Subcutaneous abdominal adipose tissue (tissue), 5 donors: ENCODE measurements around the gene LPAR6.
"Not testable (repeated sequence)": the region's sequence is repeated elsewhere in the genome, so short reads cannot be mapped to it uniquely, and the experiment has no call there.

Experiments used
- H3K27ac ChIP-seq: one replicate; pipeline ENCODE4 v1.7.0; 2013; ENCODE audit warnings: low read depth, mild to moderate bottlenecking, inconsistent platforms, low read length, moderate library complexity
- H3K27me3 ChIP-seq, 5 donors: one replicate each; pipeline ENCODE4 v1.7.0; 2013; ENCODE audit warnings: low read length in 5 of 5, inconsistent platforms in 1 of 5; ENCODE audit not compliant: control insufficient read depth in 5 of 5, insufficient read depth in 4 of 5
- H3K36me3 ChIP-seq, 5 donors: one replicate each; pipeline ENCODE4 v1.7.0; 2013; ENCODE audit warnings: low read length in 5 of 5; ENCODE audit not compliant: control insufficient read depth in 5 of 5, insufficient read depth in 5 of 5
- H3K4me1 ChIP-seq, 5 donors: one replicate each; pipeline ENCODE4 v1.7.0; 2013; ENCODE audit warnings: low read length in 5 of 5, mild to moderate bottlenecking in 3 of 5, moderate library complexity in 1 of 5; ENCODE audit not compliant: control insufficient read depth in 5 of 5, insufficient read depth in 5 of 5
- H3K4me3 ChIP-seq, 5 donors: one replicate each; pipeline ENCODE4 v1.7.0; 2013; ENCODE audit warnings: low read length in 5 of 5, low read depth in 1 of 5
- H3K9ac ChIP-seq, 5 donors: one replicate each; pipeline ENCODE4 v1.7.0; 2013; ENCODE audit warnings: low read length in 5 of 5, mild to moderate bottlenecking in 4 of 5, moderate library complexity in 3 of 5
- H3K9me3 ChIP-seq, 5 donors: one replicate each; pipeline ENCODE4 v1.7.0; 2013; ENCODE audit warnings: low read length in 5 of 5; ENCODE audit not compliant: control insufficient read depth in 5 of 5
- donor health status: healthy.
- donor health status: healthy.
- donor health status: healthy.
- donor health status: healthy.
- donor health status: healthy.

Gene LPAR6

GRCh38 chr13:48422003-48422402, 9.1 kb upstream of the LPAR6 start:
- H3K27me3 ChIP-seq, H3K36me3 ChIP-seq, H3K9ac ChIP-seq, H3K9me3 ChIP-seq, H3K27ac ChIP-seq, H3K4me1 ChIP-seq, H3K4me3 ChIP-seq: not testable (repeated sequence)

- H3K36me3 ChIP-seq: peaks cover 0 to 3% (median 0%) of the 10 kb centered on the region in 5 donors
- no peak overlapping the region for H3K4me3 ChIP-seq
- no peaks in the 10 kb centered on the region for H3K27me3 ChIP-seq
- H3K9me3 ChIP-seq: no peaks in the 10 kb centered on the region
- H3K4me1 ChIP-seq: peaks cover 0 to 15% (median 5%) of the 10 kb centered on the region in 5 donors
- no peak overlapping the region for H3K9ac ChIP-seq
- no peak overlapping the region for H3K27ac ChIP-seq
Measured at GRCh38 chr13:48415516-48415915, 2.6 kb upstream of the LPAR6 start.

- Histone ChIP-seq H3K4me3 (no peak overlapping the region), H3K9ac (no peak overlapping the region), H3K9me3 (no peaks in the 10 kb centered on the region), H3K27me3 (no peaks in the 10 kb centered on the region), H3K27ac (no peak overlapping the region), H3K4me1 (peaks cover 0 to 19% (median 11%) of the 10 kb centered on the region in 5 donors), H3K36me3 (peaks cover 0 to 4% (median 2%) of the 10 kb centered on the region in 5 donors)
Measured at GRCh38 chr13:48414501-48414900, 1.6 kb upstream of the LPAR6 start.

- Histone ChIP-seq H3K4me3 (peak overlapping the region; percentile 70 to 95 (median 90)), H3K9ac (peak overlapping the region; percentile 59 to 91 (median 82)), H3K9me3 (no peaks in the 10 kb centered on the region), H3K36me3 (peaks cover 0 to 4% (median 0%) of the 10 kb centered on the region in 5 donors), H3K27me3 (no peaks in the 10 kb centered on the region), H3K4me1 (peaks cover 0 to 22% (median 11%) of the 10 kb centered on the region in 5 donors), H3K27ac (peak overlapping the region; percentile 89)
Measured at GRCh38 chr13:48411841-48412531, 927 bp downstream of the LPAR6 start.

- Histone ChIP-seq H3K4me3 (peak overlapping the region; percentile 70 to 95 (median 90)), H3K36me3 (peaks cover 0 to 6% (median 0%) of the 10 kb centered on the region in 5 donors), H3K9ac (peak overlapping the region; percentile 59 to 91 (median 82)), H3K9me3 (no peaks in the 10 kb centered on the region), H3K4me1 (peaks cover 0 to 27% (median 18%) of the 10 kb centered on the region in 5 donors), H3K27ac (peak overlapping the region; percentile 89), H3K27me3 (no peaks in the 10 kb centered on the region)
Measured at GRCh38 chr13:48411147-48411794, 1.6 kb downstream of the LPAR6 start.

- Histone ChIP-seq H3K27me3 (no peaks in the 10 kb centered on the region), H3K4me3 (peak overlapping the region; percentile 63 to 93 (median 83)), H3K36me3 (peaks cover 0 to 4% (median 0%) of the 10 kb centered on the region in 5 donors), H3K4me1 (peaks cover 0 to 34% (median 27%) of the 10 kb centered on the region in 5 donors), H3K9me3 (no peaks in the 10 kb centered on the region), H3K27ac (peak overlapping the region; percentile 60), H3K9ac (peak overlapping the region; percentile 59 to 91 (median 73))
Measured at GRCh38 chr13:48410199-48410598, 2.7 kb downstream of the LPAR6 start.

GRCh38 chr13:48405875-48406274, 7.0 kb downstream of the LPAR6 start:
- Histone ChIP-seq H3K36me3 (peaks cover 0 to 4% (median 0%) of the 10 kb centered on the region in 5 donors), H3K9ac (peak overlapping the region in 1 of 5 donors; percentile 2), H3K4me3 (peak overlapping the region in 3 of 5 donors; percentile 9 to 37 (median 30)), H3K27ac (peak overlapping the region; percentile 74), H3K27me3 (no peaks in the 10 kb centered on the region), H3K9me3 (no peaks in the 10 kb centered on the region), H3K4me1 (peaks cover 0 to 58% (median 50%) of the 10 kb centered on the region in 5 donors)

- peaks cover 0 to 3% (median 0%) of the 10 kb centered on the region in 5 donors for H3K36me3 ChIP-seq
- H3K27ac ChIP-seq: peak overlapping the region; percentile 74
- no peaks in the 10 kb centered on the region for H3K9me3 ChIP-seq
- H3K27me3 ChIP-seq: no peaks in the 10 kb centered on the region
- H3K4me1 ChIP-seq: peaks cover 0 to 61% (median 50%) of the 10 kb centered on the region in 5 donors
- H3K9ac ChIP-seq: peak overlapping the region in 2 of 5 donors; percentile 41 to 63
- no peak overlapping the region for H3K4me3 ChIP-seq
Measured at GRCh38 chr13:48404952-48405351, 8.0 kb downstream of the LPAR6 start.

DNA sequence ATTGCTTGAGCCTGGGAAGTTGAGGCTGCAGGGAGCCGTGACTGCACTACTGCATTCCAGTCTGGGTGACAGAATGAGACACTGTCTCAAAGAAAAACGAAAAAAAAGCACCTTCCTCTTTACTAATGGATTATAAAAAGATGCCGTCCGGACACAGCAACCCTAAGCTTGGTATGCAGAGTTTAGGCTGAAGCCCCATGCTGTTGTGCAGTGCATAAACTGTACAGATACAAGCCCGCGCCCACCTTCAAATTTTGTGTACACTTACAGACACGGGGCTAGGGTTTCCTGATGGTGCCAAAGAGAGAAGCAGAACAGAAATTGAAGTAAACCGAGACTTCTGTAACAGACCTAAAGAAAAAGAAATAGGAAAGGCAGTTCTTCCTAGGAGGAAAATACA, 9.0 kb downstream of the LPAR6 start:
- peaks cover 0 to 64% (median 44%) of the 10 kb centered on the region in 5 donors for H3K4me1 ChIP-seq
- H3K4me3 ChIP-seq: peak overlapping the region in 4 of 5 donors; percentile 52 to 62 (median 56)

DNA sequence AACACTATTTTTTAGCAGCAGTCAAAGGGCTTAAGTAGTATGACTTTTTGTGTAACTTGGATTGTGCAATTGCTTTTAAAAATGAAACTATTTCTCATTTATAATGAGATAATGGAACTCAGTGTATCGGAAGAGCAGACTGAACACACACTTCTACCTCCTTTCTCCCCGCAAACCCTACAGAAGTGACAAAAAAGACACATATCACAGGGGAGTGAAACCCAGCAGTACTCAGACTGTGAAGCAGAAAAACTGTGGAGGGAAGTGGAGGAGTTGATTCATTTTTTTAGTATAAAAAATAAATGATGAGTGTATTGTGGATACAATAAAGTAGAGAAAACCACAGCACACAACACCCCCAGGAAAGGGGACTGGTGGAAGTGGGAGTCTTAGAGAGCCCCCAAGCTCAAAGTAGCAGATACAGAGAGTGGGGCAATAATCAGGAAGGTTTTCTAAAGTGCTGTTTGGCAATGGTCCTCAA, 9.7 kb downstream of the LPAR6 start:
- peak overlapping the region; percentile 11 to 78 (median 62) for H3K9ac ChIP-seq

More for the DNA sequence above, 9.0 kb downstream of the LPAR6 start:
- peak overlapping the region in 3 of 5 donors; percentile 18 to 51 (median 39) for H3K9ac ChIP-seq
- H3K27me3 ChIP-seq: no peaks in the 10 kb centered on the region
- no peaks in the 10 kb centered on the region for H3K9me3 ChIP-seq
- peak overlapping the region; percentile 74 for H3K27ac ChIP-seq
- H3K36me3 ChIP-seq: peaks cover 0 to 3% (median 0%) of the 10 kb centered on the region in 5 donors

More for the DNA sequence above, 9.7 kb downstream of the LPAR6 start:
- peak overlapping the region; percentile 74 for H3K27ac ChIP-seq
- H3K4me1 ChIP-seq: peaks cover 0 to 65% (median 46%) of the 10 kb centered on the region in 5 donors
- H3K4me3 ChIP-seq: peak overlapping the region; percentile 52 to 62 (median 55)
- H3K27me3 ChIP-seq: no peaks in the 10 kb centered on the region
- H3K9me3 ChIP-seq: no peaks in the 10 kb centered on the region
- peaks cover 0 to 3% (median 0%) of the 10 kb centered on the region in 5 donors for H3K36me3 ChIP-seq
